ENCODE measurements around the gene C5orf24.
"Not testable (repeated sequence)": the region's sequence is repeated elsewhere in the genome, so short reads cannot be mapped to it uniquely, and the experiment has no call there.

GRCh38 chr5:134838361-134838760, 7.4 kb upstream of the C5orf24 start:
- TF ChIP-seq, protein P1, sequence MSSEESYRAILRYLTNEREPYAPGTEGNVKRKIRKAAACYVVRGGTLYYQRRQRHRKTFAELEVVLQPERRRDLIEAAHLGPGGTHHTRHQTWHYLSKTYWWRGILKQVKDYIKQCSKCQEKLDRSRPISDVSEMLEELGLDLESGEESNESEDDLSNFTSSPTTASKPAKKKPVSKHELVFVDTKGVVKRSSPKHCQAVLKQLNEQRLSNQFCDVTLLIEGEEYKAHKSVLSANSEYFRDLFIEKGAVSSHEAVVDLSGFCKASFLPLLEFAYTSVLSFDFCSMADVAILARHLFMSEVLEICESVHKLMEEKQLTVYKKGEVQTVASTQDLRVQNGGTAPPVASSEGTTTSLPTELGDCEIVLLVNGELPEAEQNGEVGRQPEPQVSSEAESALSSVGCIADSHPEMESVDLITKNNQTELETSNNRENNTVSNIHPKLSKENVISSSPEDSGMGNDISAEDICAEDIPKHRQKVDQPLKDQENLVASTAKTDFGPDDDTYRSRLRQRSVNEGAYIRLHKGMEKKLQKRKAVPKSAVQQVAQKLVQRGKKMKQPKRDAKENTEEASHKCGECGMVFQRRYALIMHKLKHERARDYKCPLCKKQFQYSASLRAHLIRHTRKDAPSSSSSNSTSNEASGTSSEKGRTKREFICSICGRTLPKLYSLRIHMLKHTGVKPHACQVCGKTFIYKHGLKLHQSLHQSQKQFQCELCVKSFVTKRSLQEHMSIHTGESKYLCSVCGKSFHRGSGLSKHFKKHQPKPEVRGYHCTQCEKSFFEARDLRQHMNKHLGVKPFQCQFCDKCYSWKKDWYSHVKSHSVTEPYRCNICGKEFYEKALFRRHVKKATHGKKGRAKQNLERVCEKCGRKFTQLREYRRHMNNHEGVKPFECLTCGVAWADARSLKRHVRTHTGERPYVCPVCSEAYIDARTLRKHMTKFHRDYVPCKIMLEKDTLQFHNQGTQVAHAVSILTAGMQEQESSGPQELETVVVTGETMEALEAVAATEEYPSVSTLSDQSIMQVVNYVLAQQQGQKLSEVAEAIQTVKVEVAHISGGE (tag by site-specific recombination; conservative IDR thresholded peaks at IDR 0.05; ENCODE audit: low read depth): not testable (repeated sequence)
- TF ChIP-seq, protein P2, sequence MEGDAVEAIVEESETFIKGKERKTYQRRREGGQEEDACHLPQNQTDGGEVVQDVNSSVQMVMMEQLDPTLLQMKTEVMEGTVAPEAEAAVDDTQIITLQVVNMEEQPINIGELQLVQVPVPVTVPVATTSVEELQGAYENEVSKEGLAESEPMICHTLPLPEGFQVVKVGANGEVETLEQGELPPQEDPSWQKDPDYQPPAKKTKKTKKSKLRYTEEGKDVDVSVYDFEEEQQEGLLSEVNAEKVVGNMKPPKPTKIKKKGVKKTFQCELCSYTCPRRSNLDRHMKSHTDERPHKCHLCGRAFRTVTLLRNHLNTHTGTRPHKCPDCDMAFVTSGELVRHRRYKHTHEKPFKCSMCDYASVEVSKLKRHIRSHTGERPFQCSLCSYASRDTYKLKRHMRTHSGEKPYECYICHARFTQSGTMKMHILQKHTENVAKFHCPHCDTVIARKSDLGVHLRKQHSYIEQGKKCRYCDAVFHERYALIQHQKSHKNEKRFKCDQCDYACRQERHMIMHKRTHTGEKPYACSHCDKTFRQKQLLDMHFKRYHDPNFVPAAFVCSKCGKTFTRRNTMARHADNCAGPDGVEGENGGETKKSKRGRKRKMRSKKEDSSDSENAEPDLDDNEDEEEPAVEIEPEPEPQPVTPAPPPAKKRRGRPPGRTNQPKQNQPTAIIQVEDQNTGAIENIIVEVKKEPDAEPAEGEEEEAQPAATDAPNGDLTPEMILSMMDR (tag by site-specific recombination; IDR thresholded peaks at IDR 0.05): not testable (repeated sequence)
- not testable (repeated sequence) for TF ChIP-seq ZIC2 (tag by site-specific recombination; IDR thresholded peaks at IDR 0.05); MEIS1 (CRISPR knock-in tag; IDR thresholded peaks at IDR 0.05; ENCODE audit: borderline replicate concordance); ZNF221 (tag by site-specific recombination; IDR thresholded peaks at IDR 0.05; ENCODE audit: borderline replicate concordance); ZNF501 (tag by site-specific recombination; IDR thresholded peaks at IDR 0.05); ZBTB7A (tag by site-specific recombination; IDR thresholded peaks at IDR 0.05; ENCODE audit: low read depth); ZNF302 (tag by site-specific recombination; IDR thresholded peaks at IDR 0.05; ENCODE audit: low read depth); ZNF175 (tag by site-specific recombination; IDR thresholded peaks at IDR 0.05); ZNF645 (tag by site-specific recombination; IDR thresholded peaks at IDR 0.05)
